HG03520 (cell line): Measurements from ENCODE around the gene TNFSF10.

Experiments used
- ATAC-seq: cut with Tn5 transposase; IDR thresholded peaks from one replicate; pipeline ENCODE4 v1.9.1; 2021; ENCODE audit warnings: mild to moderate bottlenecking, moderate library complexity; ENCODE audit not compliant: unreplicated experiment

The TNFSF10 gene

GRCh38 chr3:172518929-172519640 is 4.1 kb downstream of the TNFSF10 start:
- no peak for ATAC-seq

GRCh38 chr3:172517859-172518466 is 5.3 kb downstream of the TNFSF10 start:
- ATAC-seq = no peak

- no peak for ATAC-seq
Measured at GRCh38 chr3:172516318-172517214, 6.7 kb downstream of the TNFSF10 start.

GRCh38 chr3:172515130-172515918 is 7.9 kb downstream of the TNFSF10 start:
- no peak for ATAC-seq

GRCh38 chr3:172514678-172515077 is 8.6 kb downstream of the TNFSF10 start:
- no peak for ATAC-seq

- no peak for ATAC-seq
Measured at GRCh38 chr3:172513488-172513887, 9.7 kb downstream of the TNFSF10 start.

- ATAC-seq = peak; percentile 41
Measured at GRCh38 chr3:172511783-172512762, 11.2 kb downstream of the TNFSF10 start.

- ATAC-seq = no peak
Measured at GRCh38 chr3:172506094-172506493, 17.1 kb downstream of the TNFSF10 start.

- ATAC-seq = no peak
Measured at GRCh38 chr3:172501540-172501939, 21.7 kb downstream of the TNFSF10 start.

- ATAC-seq = peak; percentile 60
Measured at GRCh38 chr3:172490198-172490669, 33.0 kb downstream of the TNFSF10 start.

GRCh38 chr3:172478116-172478515 is 45.1 kb downstream of the TNFSF10 start:
- ATAC-seq = no peak

GRCh38 chr3:172476347-172476746 is 46.9 kb downstream of the TNFSF10 start:
- ATAC-seq = no peak

- no peak for ATAC-seq
Measured at GRCh38 chr3:172475703-172476102, 47.5 kb downstream of the TNFSF10 start.

GRCh38 chr3:172471903-172472302 is 51.3 kb downstream of the TNFSF10 start:
- ATAC-seq = no peak

- no peak for ATAC-seq
Measured at GRCh38 chr3:172470588-172470987, 52.6 kb downstream of the TNFSF10 start.

GRCh38 chr3:172467170-172467824 is 55.9 kb downstream of the TNFSF10 start:
- ATAC-seq = no peak

GRCh38 chr3:172466553-172467130 is 56.6 kb downstream of the TNFSF10 start:
- ATAC-seq = no peak

- no peak for ATAC-seq
Measured at GRCh38 chr3:172465281-172465680, 57.9 kb downstream of the TNFSF10 start.

- ATAC-seq = no peak
Measured at GRCh38 chr3:172464306-172464705, 58.9 kb downstream of the TNFSF10 start.
